SH-SY5Y (cell line): ENCODE data around the gene TBX2.

Experiments used
- GATA2 ChIP-seq: IDR thresholded peaks from 2 replicates; pipeline ENCODE4 v1.6.1; 2011; ENCODE audit warnings: mild to moderate bottlenecking, low read depth, low read length
- GATA3 ChIP-seq: IDR thresholded peaks from 2 replicates; pipeline ENCODE4 v1.6.1; 2011; ENCODE audit warnings: low read depth, mild to moderate bottlenecking, low read length, moderate library complexity

- TF ChIP-seq GATA2 (no peak), GATA3 (no peak)
Measured at GRCh38 chr17:61451538-61452300, 52.1 kb downstream of the TBX2 start.
